DMS53 treated with DMSO at 0.1 percent for 48 hours (cell line): Measurements from ENCODE around the gene NFATC2.

Experiments used
- DNase-seq: peaks from one replicate; lab custom pipeline; 2025; ENCODE audit not compliant: unreplicated experiment; lab: John Stamatoyannopoulos, UW

Gene NFATC2

DNA sequence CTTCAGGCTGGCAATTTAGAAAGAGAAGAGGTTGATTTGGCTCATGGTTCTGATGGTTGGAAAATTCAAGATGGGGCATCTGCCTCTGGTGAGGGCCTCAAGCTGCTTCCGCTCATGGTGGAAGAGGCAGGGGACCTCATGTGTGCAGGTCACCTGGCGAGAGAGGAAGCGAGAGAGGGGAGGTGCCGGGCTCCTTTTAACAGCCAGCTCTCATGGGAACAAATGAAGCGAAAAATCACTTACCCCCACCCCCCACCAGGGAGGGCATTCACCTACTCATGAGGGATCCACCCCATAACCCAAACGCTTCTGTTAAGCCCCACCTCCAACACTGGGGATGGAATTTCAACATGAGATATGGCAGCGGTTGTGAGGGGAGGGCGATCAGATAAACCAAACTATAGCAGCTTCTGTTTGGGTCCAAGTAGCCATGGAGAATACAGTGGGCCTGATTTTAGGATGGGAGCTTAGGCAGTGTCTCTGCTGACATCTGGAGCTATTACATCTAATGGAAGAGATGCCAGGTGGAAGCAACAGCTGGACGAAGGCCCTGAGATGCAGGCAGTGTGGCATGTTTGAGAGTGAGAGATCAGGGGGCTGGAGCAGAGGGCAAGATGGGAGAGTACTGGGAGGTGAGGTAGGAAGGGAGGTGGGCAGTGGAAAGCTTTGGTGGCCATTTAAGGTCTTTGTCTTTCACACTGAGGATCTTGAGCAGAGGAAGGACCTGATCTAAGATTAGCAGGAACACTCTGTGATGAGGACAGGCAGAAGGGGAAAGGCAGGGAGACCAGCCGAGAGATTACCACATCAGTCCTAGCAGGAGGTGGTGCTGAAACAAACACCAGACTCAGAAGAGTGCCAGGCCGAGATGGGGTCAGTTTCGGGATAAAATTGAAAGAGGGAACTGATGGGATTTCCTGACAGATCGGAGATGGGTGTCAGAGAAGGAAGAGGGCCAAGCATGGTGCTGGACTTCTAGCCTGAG lies 161.8 kb downstream of the NFATC2 start:
- DNase-seq: no peak

DNA sequence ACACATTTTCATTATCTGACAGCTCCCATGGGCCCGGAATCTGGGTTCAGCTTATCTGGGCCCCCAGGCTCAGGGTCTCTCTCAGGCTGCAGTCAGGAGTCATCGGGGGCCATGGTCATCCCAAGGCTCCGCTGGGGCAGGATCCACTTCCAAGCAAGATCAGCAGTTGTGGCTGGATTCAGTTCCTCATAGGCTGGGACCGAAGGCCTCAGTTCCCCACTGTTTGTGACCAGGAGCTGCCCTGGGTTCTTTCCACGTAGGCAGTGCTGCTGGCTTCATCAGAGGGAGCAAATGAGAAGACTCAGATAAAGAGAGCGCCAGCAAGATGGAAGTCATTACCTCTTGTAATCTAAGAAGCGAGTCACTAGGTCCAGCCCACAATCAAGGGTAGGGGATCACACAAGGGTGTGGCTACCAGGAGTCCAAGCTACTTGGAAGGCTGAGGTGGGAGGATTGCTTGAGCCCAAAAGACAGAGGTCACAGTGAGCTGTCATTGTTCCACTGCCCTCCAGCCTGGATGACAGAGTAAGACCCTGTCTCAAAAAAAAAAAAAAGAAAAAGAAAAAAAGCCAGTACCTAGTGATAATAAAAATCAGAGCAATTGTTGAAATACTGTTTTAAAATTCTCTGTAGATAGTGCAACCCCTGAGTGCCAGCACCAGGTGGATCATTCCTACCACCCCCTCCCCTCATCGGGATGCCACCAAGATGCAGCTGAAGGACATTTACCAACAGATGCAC lies 162.7 kb downstream of the NFATC2 start:
- no peak for DNase-seq

DNA sequence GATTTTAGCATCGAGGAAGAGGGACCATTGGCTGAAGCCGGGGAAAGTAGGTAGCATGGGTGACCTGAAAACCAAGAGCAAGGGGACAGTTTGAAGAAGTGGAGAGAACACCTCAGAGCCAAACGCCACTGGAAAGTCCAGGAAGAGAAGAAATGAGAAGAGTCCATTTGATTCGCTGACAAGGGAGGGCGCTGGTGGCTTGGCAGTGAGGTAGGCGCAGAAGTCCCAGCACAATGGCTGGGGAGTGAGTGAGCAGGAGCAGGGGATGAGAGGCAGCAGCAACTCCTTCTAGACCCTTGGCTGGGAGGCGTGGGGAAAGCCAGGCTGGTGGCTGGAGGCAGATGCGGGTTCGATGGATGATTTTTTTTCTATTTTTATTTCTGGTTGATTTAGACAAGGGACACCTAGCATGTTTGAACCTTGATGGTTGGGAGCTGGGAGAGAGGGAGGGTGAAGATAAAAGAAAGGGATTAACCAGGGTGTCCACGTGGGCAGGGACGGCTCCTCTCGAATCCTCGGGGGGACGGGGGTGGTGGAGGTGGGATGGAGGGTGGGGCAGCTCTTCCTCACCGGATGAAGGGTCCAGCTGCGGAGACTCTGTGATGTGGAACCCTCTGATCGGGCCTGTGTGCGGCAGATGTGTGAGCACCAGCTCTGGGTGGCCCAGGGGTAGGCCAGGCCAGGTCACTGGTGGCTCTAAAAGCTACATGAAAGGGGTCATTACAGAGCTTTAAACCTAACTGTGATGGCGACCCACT lies 164.2 kb downstream of the NFATC2 start:
- no peak for DNase-seq

DNA sequence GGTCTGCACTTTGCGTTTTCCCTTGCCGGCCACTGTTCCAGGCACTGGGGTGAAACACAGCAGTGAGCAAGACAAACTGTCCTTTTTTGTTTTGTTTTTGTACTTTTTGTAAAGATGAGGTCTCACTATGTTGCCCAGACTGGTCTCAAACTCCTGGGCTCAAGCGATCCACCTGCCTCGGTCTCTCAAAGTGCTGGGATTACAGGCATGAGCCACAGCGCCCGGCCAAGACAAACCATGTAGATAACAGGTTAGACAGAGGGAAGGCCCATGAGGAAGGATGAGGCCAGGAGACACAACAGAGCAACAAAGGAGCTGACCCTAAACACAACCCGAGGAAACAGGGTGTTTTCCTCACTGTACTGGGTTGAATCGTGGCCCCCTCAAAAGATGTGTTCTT lies 165.4 kb downstream of the NFATC2 start:
- no peak for DNase-seq

DNA sequence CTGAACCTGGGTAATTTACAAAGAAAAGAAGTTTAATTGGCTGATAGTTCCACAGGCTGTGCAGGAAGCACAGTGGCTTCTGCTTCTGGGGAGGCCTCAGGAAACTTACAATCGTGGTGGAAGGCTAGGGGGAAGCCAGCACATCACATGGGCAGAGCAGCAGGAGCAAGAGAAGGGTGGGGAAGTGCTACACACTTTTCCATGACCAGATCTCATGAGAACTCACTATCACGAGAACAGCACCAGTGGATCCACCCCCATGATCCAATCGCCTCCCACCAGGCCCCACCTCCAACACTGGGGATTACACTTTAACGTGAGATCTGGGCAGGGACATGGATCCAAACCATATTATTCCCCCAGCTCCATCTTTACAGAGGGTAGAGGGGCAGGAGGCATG lies 166.4 kb downstream of the NFATC2 start:
- no peak for DNase-seq

DNA sequence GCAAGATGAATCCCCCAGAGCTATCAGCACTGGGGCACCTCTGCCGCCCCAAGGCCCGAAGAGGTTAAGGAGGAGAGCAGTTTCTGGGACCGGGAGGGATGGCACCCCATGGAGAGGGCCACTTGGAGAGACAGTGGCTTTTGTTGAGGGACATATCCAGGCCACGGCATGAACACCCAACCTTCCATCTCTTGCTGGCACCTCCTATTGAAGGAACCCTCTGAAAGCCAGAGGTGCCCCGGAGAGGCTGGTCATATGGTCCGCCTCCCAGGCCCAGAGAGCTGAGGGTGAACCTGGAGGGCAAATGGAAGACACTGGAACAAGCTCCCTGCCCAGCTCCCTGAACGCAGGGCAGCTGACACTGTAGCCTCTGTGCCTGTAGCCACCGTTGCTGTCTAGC lies 167.0 kb downstream of the NFATC2 start:
- DNase-seq: no peak

DNA sequence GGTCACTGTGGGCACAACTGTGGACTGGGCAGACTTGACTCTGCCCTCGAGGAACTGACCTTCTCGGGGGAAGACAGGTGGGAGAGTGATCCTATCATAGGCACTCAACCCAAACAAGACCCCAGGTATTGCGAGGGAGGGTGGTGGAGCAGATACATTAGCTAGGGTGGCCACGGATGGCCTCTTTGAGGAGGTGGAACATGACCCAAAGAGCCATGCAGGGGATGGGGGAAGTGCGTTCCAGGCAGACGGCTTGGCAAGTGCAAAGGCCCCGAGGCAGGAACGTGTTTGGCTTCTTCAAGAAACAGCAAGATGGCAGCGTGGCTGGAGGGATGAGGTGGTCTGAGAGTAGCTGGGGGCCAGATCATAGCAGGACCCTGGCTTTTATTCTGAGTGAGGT lies 167.6 kb downstream of the NFATC2 start:
- DNase-seq: no peak

DNA sequence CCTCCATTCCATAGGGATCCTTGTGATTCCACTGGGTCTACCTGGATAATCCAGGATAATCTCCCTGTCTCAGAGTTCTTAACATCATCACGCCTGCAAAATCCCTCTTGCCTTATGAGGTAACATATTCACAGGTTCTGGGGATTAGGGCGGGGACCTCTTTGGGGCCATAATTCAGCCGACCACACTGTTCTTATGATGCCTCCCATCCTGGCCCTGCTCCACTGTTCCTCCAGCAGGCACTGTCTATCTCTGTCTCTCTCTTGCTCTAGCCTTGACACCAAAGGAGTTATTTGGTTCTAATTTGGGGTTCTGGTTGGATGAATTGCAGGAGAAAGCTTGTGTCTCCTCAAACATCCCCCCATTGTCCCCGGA lies 168.1 kb downstream of the NFATC2 start:
- no peak for DNase-seq

DNA sequence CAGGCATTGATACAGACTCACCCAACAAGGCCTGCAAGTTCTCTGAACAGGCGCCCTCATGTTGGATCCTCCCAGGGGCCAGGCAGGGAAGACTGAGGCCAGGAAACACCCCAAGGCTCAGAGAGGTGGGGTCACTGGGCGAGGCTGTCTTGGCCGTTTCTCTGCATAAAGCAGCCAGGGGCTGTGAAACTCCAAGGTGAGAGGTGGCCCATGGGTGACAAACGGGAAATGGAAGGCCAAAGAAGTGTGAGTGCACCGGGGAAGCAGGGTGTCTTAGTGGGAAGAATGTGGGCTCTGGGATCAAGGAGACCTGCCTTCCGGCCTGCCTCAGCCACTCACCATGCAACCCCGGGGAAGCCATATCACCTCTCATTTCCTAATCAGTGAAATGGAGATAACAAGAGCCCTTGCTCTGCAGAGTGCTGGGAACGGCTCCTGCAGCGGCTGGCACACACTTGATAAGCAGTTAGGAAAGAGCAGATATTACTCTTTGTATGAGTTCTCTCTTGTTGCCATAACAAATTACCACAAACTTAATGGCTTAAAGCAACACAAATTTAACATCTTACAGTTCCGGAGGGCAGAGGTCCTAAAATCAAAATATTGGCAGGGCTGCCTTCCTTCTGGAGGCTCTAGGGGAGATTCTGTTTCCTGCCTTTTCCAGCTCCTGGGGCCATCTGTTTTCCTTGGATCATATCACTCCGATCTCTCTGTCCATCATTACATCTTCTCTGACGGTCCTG lies 168.6 kb downstream of the NFATC2 start:
- no peak for DNase-seq

DNA sequence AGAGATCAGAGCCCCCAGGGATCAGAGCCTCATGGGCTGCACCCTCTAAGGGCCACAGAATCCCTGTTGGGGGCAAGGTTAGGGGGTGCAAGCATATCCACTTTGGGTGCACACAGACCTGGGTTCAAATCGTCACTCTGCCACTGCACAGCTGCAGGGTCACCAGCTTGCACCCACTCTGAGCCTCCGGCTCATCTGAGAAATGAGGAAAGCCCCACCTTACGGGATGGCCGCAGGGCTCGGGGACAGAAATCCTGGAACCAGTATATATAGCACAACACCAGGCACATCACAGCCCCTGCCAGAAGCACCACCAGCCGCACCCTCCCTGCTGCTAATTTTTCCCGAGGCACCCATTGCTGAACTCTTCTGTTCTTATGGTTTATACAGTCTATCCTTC lies 169.6 kb downstream of the NFATC2 start:
- no peak for DNase-seq

DNA sequence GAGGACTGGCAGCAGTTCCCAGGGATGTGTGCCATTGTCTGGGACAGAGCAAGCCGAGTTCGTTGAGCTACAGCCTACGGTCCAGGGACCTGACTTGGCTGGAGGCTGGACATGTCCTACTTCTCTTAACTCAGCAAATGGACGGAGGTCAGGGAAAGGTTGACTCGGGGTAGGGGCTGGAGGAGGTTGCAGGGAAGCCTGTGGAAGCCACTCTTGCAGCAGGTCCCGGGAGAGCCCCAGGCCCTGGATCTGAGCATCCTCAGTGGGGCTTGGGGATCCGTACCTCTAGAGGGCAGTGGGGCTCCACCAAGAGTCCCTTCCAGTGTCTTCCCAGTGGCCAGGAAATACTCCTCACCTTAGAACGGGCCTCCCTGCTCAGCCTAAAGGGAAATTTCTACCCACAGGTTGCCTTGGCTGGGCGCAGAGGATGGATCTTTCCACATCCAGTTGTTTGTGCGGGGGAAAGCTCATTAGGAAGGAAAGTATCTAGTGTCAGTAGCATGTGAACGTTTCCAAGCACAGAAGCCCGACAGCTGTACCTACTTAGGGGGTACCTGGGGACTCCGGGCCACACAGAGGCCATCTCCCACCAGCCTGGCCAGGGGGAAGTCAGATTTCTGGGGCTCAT lies 170.2 kb downstream of the NFATC2 start:
- DNase-seq: no peak

DNA sequence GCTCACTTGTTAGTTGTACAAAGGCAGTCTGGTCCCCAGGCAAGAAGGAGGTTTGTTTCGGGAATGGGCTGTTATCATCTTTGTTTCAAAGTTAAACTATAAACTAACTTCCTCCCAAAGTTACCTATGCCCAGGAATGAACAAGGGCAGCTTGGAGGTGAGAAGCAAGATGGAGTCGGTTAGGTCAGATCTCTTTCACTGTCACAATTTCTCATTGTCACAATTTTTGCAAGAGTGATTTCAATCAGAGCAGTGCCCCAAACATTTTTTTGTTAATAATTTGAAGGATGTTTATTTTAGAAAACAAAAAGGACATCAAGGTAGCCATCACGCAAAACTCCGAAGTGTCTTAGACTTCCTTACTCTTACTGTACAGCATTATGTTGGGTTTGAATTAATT lies 170.8 kb downstream of the NFATC2 start:
- no peak for DNase-seq

DNA sequence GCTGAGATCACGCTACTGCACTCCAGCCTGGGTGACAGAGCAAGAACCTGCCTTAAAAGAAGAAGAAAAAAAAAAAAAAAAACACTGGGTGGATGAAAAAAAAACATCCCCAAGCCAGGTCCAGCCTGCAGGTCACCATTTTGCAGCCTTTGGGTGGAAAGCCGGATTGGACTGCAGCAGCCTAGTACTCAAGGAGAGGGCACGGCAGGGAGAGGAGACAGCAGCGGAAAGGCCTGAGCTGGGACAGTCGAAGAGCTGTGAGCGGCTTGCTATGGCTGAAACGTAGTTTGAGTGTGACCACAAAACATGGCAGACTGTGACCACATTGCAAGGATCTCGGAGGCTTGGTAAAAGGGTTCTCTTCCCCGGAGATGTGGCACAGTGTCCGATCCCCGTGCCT lies 173.0 kb downstream of the NFATC2 start:
- no peak for DNase-seq

DNA sequence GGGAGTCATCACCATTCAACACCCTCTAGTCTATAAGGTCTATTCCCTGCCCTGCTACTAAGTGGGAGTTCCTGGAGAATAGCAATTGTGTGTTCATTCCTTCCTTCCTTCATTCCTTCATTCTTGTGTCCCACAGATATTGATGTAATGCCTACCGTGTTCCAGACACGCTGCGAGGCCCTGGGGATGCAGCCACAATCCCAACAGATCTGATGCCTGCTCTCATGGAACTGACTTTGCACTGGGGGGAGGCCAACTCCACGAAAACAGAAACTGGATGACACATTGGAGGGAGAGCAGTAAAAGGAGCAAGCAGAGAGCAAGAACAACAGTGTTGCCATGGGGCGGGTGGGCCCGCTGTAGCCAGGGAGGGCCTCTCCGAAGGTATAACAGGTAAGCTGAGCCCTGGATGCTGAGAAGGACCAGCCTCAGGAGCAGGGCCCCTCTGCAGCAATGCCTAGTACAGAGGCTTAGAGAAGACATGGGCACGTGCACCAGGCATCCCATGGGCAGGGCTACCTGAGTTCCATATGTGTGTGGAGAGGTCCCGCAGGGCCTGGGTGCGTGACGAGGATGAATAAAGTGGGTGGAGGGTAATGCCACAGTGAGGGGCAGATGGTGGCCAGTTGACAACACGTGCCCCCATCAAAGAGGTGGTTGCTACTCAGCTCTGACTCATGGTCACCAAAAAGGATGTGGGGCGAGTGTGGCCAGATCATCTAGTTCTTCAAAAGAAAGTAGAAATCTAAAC lies 173.9 kb downstream of the NFATC2 start:
- DNase-seq: no peak

DNA sequence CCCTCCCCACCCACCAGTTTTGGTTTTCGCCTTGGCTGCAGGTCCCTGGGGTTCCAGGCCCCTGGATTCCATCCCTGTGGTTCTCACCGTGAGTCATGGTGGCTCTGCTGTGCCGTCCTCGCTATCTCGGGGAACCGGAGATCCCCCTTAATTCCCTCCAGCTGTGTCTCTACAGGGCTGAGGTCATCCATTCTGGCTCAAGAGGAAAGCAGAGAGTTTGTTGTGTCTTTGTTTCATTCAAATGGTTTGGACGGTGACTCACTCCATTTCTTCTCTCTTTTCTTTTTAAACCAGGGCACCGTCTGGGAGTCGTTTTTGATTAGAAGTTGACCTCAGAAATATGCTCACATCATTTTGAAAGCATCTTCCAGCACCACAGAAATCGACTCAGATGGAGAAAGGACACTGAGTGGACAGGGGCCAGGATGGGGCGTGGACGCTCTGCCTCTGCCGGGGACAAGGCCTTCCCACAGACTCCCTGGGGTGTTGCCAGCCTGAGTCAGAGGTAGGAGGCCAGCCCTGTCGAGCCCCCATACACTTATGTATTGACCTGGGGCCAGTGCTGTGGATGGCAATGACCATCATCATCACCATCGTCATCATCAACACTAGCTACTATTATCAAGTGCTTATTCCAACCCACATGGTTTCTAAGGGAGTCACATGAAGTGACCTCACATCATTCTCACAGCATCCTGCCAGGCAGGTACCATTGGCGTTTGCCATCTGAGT lies 176.2 kb downstream of the NFATC2 start:
- DNase-seq: no peak

DNA sequence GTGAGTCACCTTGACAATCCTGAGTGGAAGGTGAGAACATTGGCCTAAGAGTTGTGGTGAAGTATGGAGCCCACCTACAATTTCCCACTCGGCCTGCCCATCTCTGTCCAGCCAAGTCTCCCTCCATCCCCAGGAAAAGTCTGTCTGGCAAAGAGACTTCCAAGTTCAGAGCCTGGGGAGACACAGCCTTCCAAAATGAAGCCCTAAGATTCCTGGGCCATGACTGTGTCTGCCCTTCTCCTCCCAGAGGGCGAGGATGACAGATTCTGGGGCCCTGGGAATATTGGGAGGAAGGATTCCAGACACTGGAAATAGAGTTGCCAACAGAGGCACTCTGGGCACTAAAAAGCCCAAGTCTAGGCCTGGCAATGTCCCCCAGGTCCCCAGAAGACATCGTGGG lies 176.8 kb downstream of the NFATC2 start:
- no peak for DNase-seq

DNA sequence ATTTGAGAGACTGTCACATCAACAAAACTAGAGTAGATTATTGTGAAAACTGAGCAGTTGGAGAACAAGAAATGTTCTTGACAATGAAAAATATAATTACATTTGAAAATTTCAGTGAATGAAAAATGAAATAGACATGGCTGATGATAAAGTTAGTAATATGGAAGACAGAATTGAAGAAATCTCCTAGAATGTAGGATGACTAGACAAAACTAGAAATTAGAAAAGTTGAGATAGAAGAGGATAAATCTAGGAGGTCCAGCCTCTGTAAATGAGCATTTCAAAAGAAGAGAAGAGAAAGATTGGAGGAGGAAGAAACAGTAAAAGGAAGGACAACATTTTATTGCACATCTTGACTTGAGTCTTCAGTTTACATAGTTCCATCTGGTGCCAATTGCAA lies 178.7 kb downstream of the NFATC2 start:
- DNase-seq: no peak

DNA sequence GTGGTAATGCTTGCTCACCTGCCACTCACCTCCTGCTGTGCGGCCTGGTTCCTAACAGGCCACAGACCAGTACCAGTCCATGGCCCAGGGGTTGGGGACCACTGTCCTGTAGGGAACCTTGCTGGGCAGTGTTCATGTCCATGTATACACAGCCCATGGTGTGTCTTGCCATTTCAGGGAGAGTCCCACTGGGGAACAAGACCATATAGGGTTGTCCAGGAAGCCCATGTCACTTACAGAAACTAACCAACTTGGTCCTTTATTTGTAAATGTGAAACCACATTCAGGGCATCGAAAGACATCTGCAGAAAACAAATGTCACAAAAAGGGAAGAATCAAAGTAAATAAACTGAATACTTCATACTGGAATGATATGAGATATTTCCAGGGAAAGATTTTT lies 179.1 kb downstream of the NFATC2 start:
- DNase-seq: no peak

DNA sequence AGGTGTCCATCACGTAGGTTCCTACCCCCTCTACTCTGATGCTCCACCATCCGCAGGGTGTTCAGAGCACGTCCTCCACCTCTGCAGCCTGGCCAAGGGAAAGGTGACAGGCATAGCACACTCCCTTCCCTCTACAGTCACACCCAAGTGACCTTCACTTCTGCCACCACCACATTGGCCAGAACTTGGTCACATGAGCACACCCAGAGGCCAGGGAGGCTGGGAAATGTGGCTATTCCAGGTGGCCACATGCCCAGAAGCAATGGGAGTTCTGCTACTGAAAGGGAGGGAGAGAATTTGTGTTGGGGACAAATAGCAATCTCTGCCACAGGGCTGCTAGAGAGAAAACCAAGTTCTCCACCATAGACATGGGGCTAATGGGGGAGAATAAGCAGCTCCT lies 180.3 kb downstream of the NFATC2 start:
- DNase-seq: no peak
